Measurements from ENCODE around the gene EDN1.

The EDN1 gene

DNA sequence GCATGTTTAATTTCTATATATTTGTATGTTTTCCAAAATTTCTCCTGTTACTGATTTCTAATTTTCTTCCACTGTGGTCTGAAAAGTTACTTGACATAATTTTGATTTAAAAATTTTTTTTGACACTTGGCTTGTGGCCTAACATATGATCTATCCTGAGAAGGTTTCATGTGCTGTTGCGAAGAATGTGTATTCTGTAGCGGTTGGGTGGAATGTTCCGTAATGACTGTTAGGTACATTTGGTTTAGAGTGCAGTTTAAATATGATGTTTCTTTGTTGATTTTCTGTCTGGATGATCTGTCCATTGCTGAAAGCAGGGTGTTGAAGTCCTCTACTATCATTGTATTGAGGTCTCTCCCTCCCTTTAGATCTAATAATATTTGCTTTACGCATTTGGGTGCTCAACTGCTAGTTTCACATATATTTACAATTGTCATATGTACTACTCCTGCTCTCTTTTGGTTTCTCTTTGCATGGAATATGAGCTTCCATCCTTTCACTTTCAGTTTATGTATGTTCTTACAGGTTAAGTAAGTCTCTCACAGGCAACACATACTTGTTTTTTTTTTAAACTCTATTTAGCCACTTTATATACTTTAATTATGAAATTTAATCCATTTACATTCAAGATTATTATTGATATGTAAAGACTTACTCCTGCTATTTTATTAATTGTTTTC is 19.5 kb upstream of the EDN1 start:
- no peak for DNase-seq (ENCODE audit: low read depth in 2 of 2)

DNA sequence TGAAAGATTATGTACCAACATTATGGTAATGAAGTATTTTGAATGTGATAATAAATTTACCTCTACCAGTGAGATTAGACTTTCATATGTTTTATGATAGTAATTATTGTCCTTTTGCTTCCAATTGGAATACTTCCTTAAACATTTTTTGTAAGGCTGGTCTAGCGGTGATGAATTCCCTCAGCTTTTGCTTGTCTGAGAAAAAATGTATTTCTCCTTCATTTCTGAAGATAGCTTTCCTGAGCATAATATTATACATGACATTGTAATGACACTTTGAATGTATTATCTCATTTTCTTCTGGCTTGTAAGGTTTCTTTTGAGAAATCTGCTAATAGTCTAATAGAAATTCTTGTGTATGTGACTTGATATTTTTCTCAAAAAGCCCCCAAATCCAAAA is 18.6 kb upstream of the EDN1 start:
- DNase-seq (ENCODE audit: low read depth in 2 of 2) = no peak

DNA sequence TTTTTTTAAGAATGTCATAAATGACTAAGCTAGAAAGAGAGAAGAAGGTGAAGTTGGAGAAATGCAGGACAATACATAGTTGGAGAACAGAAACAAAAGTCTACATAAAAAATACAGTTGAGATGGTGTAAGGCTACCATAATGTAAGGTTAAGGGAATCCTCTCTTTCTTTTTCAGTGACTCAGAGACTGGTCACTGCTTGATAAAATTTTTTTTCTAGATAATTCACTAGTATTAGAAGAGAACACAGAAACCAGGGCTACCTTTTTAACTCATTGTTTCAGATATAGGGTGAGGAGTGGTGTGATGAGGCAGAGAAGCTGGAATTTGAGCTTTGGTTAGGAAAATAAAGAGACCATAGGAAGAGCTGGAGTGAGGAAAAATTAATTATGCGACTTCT is 18.2 kb upstream of the EDN1 start:
- DNase-seq (ENCODE audit: low read depth in 2 of 2) = no peak

DNA sequence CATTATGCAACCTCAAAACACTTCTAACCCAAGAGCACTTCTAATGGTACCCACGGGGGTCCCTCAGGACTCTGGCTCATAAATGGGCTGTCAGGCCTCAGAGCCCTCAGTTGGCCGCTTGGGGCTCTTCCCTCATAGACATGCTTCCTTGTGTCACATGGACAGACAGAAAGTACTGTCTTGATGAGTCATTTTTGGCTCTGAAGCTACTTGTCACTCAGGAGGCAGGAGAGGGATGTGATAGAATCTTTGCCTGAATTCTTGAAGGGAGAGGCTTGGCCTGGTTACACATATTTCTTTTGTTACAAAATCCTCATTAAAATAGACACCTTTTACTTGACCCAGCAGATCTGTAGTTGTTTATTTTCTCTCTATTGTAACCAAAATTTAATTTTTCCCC is 15.1 kb upstream of the EDN1 start:
- DNase-seq (ENCODE audit: low read depth in 2 of 2) = no peak

DNA sequence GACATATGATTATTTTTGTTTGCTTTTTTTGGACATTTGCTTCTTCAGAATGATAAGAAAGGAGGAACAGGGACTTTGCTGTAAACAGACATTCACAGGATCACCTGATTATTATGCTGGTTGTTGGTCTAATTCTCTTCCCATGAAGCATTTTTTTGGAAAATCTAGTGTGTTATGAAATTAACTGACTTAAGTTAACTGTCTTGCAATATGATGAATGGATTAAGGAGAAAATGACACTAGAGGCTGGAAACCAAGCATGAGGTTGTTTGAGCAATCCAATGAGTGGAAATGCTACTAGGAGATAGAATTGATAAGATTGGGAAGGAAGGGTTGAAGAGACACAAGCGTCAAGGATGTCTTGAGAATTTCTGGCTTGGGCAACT is 13.2 kb upstream of the EDN1 start:
- DNase-seq (ENCODE audit: low read depth in 2 of 2) = no peak

DNA sequence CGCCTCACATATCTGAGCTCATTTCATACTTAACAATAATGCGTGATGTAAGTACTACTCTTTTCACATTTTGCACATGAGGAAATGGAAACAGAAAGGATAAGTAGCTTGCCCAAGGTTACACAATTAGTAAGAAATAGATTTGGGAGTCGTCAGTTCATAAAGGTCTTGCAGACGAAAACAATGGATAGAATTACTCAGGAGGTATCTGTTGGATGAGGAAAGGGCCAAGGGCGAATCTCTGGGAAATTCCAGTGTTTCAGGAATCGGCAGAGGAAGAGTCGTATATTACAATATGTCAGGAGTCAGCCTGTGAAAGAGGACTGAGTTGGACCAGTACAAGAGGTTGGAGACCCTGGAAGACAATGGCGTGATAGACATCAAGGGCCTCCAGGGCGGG is 12.8 kb upstream of the EDN1 start:
- DNase-seq (ENCODE audit: low read depth in 2 of 2) = no peak

DNA sequence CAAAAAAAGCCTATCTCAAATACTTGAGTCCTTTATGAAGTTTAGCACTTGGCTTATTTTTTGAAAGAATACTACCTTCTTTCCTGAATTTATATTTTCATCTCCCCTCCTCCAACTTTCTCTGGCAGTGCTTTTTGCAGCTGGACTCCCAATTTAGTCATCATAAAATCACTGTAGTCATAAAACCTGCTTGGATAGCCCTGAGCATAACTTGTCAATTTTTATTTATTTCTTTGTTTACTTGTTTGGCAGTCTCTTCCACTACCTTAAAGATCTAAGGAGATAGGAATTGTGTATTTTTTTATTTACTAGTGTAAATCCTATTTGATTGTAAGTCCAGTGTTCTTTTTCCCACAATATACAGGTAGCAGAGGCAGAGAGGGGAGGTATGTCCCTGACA is 11.2 kb upstream of the EDN1 start:
- DNase-seq (ENCODE audit: low read depth in 2 of 2) = no peak

DNA sequence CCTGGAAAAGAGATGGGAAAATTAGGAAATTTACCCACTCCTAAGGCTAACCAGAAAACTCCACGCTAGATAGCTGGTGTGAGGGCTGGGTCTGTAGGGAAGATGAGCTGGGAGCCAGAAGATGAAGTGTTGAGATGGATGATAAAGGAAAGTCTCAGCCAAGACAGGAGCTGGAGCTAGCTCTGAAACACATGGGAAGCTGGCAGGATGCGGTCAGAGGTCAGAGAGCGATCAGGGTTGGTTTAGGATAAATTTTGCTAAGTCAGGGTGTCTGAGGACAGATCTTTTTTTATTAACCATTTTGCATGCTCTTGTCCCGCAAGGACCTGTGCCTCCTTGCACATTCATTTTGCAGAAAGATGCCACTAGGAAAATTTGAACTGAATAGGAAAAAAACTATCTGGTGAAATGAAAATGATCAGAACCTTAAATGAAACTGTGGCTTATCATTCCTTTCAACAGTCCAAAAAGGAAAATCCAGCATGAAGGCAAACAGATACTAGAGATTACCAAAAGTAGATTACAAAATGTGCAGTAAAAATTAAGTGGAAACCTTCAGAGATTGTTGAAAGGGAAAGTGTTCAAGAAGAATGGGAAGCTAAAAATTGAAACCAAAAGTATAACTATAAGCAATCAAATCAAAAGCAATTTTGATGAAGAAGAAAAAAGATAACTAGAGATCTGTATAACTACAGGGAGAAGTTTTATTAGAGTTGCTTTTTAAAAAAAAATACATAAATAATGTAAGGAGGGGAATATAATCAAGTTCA is 10.7 kb upstream of the EDN1 start:
- DNase-seq (ENCODE audit: low read depth in 2 of 2) = no peak

DNA sequence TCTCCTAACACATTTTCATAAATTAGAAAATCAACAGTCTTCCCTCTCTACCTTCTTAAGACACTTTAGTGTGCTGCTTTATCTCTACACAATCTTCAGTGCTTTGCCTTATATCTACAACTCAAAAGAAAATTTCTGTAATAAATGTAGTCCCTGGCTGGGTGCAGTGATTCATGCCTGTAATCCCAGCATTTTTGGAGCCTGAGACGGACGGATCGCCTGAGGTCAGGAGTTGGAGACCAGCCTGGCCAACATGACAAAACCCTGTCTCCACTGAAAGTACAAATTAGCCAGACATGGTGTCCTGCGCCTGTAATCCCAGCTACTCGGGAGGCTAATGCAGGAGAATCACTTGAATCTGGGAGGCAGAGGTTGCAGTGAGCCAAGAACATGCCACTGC is 9.7 kb upstream of the EDN1 start:
- no peak for DNase-seq (ENCODE audit: low read depth in 2 of 2)

DNA sequence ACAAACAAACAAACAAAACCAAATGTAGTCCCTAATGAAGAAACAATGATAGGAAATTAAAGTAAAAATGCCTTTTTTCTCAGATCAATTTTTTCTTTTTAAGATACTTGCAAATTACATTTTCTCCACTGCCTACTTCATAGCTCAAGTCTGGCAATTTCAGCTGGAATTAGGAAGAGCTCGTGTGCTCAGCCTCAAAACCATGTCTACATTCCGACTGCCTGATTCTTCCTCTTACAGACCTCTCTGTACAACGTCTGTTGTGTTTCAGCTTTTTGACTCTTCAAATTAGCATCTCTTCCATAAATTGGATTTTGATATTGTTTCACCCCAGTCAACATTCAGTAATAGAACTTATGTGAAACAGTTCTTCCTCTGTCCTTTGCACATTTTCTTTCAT is 9.3 kb upstream of the EDN1 start:
- no peak for DNase-seq (ENCODE audit: low read depth in 2 of 2)

DNA sequence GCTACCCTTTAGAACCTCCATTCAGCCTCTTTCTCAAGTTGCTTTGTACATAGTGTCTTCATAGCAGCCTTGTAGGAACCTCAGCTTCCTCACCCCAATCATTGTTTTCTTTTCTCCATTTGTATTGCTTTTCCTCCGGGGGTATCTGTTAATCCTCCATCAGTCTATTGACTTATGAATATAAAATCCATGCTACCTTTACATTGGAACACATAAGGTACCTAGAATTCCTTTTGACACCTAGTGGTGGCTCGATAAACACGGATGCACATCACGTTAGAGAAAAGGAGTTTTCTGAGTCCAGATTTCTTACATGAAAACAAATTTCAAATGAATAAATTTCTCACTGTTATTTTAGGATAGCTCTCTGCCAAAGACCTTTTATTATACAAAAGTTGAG is 6.3 kb upstream of the EDN1 start:
- no peak for DNase-seq (ENCODE audit: low read depth in 2 of 2)

DNA sequence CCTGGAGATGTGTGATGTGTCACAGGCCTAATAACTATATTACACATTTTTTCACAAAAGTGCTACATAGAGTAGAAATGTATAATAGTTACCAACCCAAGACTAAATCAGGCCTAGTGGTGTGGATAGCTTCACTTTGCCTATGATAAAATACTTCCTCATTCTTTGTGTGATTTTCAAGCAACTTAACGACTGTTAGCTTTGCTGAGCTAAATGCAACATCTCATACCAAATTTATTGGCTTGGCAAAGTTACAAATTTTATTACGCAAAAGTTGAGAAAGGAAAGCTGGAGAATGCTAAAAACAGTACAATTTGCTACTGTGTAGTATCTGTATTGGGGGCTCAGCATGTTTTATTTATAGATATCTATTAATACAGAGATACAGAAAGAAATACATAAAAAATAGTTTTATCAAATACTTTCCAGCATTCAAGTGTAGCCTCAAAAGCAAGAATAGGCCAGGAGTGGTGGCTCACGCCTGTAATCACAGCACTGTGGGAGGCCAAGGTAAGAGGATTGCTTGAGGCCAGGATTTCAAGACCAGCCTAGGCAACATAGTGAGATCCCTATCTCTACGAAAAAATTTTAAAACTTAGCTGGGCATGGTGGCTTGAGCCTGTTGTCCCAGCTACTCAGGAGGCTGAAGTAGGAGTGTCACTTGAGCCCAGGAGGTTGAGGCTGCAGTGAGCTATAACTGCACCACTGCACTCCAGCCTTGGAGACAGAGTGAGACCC is 3.6 kb upstream of the EDN1 start:
- no peak for DNase-seq (ENCODE audit: low read depth in 2 of 2)

DNA sequence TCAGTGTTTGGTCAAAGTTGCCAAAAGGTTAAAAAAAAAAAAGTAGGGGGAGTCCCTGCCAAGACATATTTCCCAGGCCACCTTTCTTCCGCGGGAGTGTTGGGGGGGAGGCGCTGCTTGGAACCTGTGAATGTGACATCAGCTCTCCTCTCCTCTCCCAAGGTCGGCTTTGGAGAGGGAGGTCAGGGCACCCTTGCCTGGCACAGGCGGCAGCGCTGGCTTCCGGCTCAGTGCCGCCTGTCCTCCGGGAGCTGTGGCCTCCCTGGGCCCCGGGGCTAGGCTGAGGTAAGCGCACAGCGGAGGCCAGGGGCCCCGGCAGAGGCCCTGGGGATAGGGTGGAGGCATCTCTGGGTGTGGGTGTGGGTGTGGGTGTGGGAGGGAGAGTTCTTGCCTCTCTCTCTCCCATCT is 1.9 kb upstream of the EDN1 start:
- no peak for DNase-seq (ENCODE audit: low read depth in 2 of 2)

DNA sequence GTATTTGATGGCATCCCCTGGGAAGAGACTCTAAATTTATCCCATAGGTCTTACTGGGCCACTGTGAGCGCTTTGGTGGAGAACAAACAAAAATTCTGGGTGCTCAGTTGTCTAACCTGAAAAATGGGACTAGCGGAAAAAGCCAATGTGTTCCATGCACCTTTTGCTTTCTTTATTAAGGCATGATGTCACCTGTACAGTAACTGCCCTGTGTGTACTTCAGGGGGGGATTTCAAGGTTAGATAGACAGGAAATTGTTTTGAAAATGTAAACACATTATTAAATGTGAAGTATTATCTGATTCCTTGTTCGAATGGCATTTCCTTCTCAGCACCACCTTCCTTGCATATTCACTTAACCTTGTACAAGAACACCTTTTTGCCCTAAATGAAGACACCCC is 1.2 kb upstream of the EDN1 start:
- DNase-seq (ENCODE audit: low read depth in 2 of 2) = no peak

DNA sequence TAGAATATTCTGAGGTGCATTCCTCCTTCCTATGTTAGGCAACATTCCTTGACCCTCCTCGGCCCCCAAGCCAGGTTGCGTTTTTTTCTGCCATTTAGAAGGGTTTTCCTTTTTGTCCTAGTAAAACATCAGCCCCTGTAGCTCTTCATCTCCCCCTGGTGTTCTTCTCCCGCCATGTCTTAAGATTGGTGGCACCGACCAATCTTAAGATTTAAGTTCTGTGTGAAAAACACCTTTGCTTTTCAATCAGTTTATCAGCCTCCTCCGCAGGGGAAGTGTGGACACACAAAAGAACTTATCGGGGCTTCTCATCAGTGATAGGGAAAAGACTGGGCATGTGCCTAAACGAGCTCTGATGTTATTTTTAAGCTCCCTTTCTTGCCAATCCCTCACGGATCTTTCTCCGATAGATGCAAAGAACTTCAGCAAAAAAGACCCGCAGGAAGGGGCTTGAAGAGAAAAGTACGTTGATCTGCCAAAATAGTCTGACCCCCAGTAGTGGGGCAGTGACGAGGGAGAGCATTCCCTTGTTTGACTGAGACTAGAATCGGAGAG is 719 bp upstream of the EDN1 start:
- DNase-seq (ENCODE audit: low read depth in 2 of 2) = peak; percentile 16 to 26

DNA sequence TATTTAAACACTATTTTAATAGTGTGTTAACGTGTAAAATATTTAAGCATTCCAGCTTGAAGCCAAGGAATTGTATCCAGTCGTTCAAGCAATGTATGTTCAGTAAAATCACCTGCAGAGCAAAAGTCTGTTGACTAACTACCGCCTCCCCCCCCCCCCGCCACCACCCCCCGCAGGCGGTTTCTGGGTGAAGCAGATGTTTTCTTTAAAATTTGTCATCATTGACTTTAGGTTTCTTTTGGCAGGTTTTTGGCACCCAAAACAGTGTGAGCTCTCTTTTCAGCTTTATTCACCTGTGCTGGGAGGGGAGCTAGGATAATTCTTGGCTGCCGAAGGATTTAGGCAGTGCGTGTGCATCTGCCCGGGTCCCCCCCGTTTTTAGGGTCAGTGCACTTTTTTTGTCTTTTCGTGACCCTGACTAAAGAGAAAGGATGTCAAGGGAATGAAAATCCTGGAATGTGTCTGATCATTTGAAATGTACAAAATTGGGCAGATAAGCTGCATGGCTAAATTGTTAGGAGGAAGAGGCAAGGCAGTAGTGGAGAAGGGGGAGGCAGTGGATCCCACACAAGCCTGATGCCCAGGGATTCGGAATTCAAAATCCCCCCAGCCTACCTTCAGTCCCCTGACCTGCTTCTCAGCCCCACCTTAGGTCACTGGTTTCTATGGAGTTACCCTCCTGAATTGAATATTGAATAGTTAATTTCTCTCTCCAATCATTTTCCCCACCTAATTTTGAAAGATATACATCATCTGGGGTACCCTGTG is 1.1 kb downstream of the EDN1 start:
- no peak for DNase-seq (ENCODE audit: low read depth in 2 of 2)

DNA sequence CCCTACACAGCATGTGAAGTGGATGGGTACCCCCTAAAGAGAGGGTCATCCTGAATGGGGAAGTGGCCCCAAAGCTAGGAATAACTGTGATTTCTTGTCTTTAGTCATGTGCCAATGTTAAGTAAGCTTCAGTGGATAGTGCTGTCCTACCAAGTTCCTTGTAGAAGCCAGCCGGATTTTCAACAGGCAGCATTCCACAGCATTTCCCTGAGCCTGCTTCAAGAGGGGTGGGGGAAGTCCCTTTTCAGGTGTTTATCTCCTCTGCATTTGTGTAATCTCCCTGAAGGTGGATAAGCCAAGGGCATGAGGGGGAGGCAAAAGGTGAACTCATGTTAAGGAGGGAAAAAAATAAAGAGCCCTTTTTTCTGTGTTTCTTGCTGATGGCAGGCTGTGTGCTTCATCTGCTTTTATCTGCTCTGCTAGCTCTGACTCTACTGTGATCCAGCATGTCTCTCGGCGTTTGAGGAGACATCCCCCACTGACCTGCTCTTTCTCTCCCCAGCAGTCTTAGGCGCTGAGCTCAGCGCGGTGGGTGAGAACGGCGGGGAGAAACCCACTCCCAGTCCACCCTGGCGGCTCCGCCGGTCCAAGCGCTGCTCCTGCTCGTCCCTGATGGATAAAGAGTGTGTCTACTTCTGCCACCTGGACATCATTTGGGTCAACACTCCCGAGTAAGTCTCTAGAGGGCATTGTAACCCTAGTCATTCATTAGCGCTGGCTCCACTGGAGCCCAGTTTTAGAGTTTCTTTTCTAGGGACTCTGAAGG is 1.9 kb downstream of the EDN1 start:
- DNase-seq (ENCODE audit: low read depth in 2 of 2) = no peak

DNA sequence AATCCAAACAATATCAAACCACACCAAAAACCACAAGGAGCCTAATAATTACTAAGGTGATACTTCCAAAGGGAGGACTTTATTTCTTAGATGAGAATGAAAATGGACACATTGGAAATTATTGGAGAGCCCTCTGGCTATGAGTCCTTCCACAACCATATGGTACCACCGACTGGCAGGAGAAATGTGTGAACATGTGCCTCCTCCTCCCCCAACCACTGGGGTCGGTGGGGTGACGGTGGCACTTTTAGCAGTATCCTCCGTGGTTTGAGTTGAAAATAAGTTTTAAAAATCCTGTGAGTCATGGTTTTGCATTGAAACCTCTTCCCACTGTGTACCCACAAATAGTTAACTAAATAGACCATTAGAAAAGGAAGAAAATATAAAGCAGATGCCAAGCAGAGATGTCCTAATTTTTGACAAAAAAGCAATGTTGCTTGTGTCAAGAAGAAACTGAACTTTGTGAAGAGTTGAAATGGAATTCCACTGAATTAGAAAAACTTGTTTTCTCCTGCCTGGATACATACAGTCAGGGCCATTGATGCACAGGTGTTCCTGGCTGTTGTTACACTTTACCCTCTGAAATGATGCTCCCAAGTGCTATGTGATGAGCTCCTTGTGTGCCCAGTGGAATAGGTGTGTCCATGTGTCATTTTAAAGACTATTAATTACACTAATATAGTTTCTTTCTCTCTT is 3.2 kb downstream of the EDN1 start:
- DNase-seq (ENCODE audit: low read depth in 2 of 2) = no peak

DNA sequence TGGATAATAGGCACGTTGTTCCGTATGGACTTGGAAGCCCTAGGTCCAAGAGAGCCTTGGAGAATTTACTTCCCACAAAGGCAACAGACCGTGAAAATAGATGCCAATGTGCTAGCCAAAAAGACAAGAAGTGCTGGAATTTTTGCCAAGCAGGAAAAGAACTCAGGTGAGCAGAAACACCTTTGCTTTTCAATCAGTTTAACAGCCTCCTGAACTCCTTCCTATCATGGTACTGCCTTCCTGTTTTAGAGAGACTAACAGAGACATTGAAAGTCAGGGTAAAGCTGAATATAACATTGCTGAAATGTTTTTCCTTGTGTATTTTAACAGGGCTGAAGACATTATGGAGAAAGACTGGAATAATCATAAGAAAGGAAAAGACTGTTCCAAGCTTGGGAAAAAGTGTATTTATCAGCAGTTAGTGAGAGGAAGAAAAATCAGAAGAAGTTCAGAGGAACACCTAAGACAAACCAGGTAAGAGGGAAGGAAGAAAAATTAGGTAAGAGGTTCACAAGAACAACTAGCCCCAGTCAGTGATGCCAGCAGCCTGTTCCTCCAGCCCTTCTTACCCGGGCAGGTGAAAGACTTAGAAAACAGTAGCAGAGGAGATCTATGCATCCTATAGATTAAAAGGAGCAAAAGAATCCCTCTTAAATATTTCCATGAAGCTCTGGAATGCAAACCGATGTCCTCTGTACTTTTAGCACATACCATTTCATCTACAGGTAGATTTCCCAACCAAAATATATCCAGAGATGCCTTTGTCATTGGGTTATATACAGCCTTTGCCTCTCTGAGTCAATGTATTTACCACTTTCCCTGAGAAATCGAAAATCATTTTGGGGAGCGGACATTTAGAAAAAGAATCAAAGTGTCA is 4.0 kb downstream of the EDN1 start:
- no peak for DNase-seq (ENCODE audit: low read depth in 2 of 2)
